Transverse colon (tissue), 3 donors: Measurements from ENCODE around the gene CLOCK.

ENCODE experiments used
- POLR2A ChIP-seq: fragments of 450-650 bp; IDR thresholded peaks from one replicate; pipeline ENCODE4 v1.6.1; 2016; ENCODE audit warnings: antibody characterized with exemption, mild to moderate bottlenecking, moderate library complexity
- TF ChIP-seq, protein P1 (sequence below), 5 experiments: fragments of 200-600 bp in 3 of 5; fragments of 450-650 bp in 2 of 5; sonication (generic) in 3 of 5; IDR thresholded peaks; 1 replicate in 2 of 5; 2 replicates in 3 of 5; pipeline ENCODE4 v1.5.1; 2016 to 2017; ENCODE audit warnings: antibody characterized with exemption in 5 of 5, inconsistent platforms in 3 of 5, mild to moderate bottlenecking in 2 of 5, moderate library complexity in 1 of 5

DNA sequence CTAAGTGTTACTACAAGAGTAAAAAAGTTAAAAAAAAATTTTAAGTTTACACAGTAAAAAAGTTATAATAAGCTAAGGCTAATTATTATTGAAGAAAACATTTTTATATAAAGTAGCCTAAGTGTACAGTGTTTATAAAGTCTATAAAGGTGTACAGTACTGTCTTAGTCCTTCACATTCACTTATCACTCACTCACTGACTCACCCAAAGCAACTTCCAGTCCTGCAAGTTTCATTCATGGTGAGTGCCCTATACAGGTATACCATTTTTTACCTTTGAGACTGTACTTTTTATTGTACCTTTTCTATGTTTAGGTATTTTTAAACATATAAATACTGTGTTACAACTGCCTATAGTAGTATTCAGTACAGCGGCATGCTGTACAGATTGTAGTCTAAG is 76.7 kb downstream of the CLOCK start:
- TF ChIP-seq, protein P1, sequence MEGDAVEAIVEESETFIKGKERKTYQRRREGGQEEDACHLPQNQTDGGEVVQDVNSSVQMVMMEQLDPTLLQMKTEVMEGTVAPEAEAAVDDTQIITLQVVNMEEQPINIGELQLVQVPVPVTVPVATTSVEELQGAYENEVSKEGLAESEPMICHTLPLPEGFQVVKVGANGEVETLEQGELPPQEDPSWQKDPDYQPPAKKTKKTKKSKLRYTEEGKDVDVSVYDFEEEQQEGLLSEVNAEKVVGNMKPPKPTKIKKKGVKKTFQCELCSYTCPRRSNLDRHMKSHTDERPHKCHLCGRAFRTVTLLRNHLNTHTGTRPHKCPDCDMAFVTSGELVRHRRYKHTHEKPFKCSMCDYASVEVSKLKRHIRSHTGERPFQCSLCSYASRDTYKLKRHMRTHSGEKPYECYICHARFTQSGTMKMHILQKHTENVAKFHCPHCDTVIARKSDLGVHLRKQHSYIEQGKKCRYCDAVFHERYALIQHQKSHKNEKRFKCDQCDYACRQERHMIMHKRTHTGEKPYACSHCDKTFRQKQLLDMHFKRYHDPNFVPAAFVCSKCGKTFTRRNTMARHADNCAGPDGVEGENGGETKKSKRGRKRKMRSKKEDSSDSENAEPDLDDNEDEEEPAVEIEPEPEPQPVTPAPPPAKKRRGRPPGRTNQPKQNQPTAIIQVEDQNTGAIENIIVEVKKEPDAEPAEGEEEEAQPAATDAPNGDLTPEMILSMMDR (IDR thresholded peaks at IDR 0.05): no peak
- no peak for TF ChIP-seq POLR2A
